Measurements from ENCODE around the gene TPK1.

DNA sequence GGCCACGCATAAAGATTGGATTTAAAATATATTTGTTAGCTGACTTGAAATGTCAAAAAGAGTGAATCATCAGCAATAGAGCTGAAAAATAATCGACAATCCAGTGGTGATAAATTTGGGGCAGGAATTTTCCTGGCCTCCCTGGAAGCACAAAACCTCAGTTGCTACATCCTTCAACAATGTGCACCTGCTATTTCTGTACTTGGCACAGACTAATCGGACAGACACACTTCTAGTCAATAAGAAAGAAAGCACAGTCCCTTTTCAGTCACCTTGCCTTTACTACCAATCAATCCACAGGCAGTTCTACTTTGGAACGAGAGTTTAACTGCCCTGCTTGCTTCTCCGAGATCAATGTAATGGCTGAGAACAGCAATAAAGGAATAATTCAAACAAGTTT lies 335.6 kb downstream of the TPK1 start:
- TF ChIP-seq, protein P1, sequence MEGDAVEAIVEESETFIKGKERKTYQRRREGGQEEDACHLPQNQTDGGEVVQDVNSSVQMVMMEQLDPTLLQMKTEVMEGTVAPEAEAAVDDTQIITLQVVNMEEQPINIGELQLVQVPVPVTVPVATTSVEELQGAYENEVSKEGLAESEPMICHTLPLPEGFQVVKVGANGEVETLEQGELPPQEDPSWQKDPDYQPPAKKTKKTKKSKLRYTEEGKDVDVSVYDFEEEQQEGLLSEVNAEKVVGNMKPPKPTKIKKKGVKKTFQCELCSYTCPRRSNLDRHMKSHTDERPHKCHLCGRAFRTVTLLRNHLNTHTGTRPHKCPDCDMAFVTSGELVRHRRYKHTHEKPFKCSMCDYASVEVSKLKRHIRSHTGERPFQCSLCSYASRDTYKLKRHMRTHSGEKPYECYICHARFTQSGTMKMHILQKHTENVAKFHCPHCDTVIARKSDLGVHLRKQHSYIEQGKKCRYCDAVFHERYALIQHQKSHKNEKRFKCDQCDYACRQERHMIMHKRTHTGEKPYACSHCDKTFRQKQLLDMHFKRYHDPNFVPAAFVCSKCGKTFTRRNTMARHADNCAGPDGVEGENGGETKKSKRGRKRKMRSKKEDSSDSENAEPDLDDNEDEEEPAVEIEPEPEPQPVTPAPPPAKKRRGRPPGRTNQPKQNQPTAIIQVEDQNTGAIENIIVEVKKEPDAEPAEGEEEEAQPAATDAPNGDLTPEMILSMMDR (IDR thresholded peaks at IDR 0.05) = no peak
- TF ChIP-seq POLR2AphosphoS5 (IDR thresholded peaks at IDR 0.05) = no peak
- TF ChIP-seq POLR2A (IDR thresholded peaks at IDR 0.05) = no peak
